Uterus (tissue), 4 donors: Measurements from ENCODE around the gene ABCB8. TPM values are rescaled to one million over a fixed set of nuclear protein-coding genes. Genes with fewer than 3 reads are reported as not detected.

Experiments
- DNase-seq, 2 donors: peaks; one replicate each; pipeline ENCODE4 v3.0.0-alpha.2; 2019 to 2020
- H3K27ac ChIP-seq, 2 donors: fragments of 200-600 bp; sonication (generic); 1 replicate in 1 of 2; 2 replicates in 1 of 2; pipeline ENCODE4 v1.5.1; 2016 to 2018
- H3K27me3 ChIP-seq, 2 donors: fragments of 200-600 bp; sonication (generic); one replicate each; pipeline ENCODE4 v1.5.1; 2018 to 2019; ENCODE audit warnings: control low read depth in 1 of 2
- H3K36me3 ChIP-seq, 2 donors: fragments of 200-600 bp; sonication (generic); one replicate each; pipeline ENCODE4 v1.5.1; 2019; ENCODE audit warnings: control low read depth in 1 of 2
- H3K4me1 ChIP-seq, 2 donors: fragments of 200-600 bp; sonication (generic); one replicate each; pipeline ENCODE4 v1.5.1; 2018 to 2019; ENCODE audit warnings: control low read depth in 1 of 2
- H3K4me3 ChIP-seq, 2 donors: fragments of 200-600 bp; sonication (generic); 1 replicate in 1 of 2; 2 replicates in 1 of 2; pipeline ENCODE4 v1.5.1; 2018 to 2019; ENCODE audit warnings: mild to moderate bottlenecking in 1 of 2
- H3K9me3 ChIP-seq, 2 donors: fragments of 200-600 bp; sonication (generic); one replicate each; pipeline ENCODE4 v1.5.1; 2019; ENCODE audit warnings: control low read depth in 1 of 2
- CTCF ChIP-seq, 4 experiments: fragments of 200-600 bp in 2 of 4; fragments of 450-650 bp in 2 of 4; sonication (generic) in 2 of 4; IDR thresholded peaks; one replicate each; pipeline ENCODE4 v1.5.1; 2016 to 2019; ENCODE audit warnings: antibody characterized with exemption in 4 of 4, mild to moderate bottlenecking in 2 of 4, moderate library complexity in 1 of 4
- POLR2A ChIP-seq, 2 donors: fragments of 450-650 bp; IDR thresholded peaks; one replicate each; pipeline ENCODE4 v1.6.1; 2016; ENCODE audit warnings: antibody characterized with exemption in 2 of 2, mild to moderate bottlenecking in 1 of 2, moderate library complexity in 1 of 2
- intact Hi-C: fragments of 100-400 bp; cut with DNase I; formaldehyde crosslinking; loops from one replicate; pipeline ENCODE4 v1.15.1; 2023; ENCODE audit warnings: low total_unique reads
- total RNA-seq, 4 donors: library from RNA; depleted of rRNA in 3 of 4; stranded (reverse); fragments of >200 nt in 3 of 4; gene quantifications; one replicate each; pipeline versions ENCODE4 v1.1.0 to v1.2.4, GENCODE V29; 2014 to 2023
- donor health status: DM: yes; HTN: yes; CAD: no.

ABCB8 gene
- total RNA-seq, 4 donors from 2014 or later, result 18.7 to 54.3 (median 26.0) TPM

GRCh38 chr7:151053096-151053495 lies 24.8 kb downstream of the ABCB8 start:
- Histone ChIP-seq H3K4me1 (peaks cover 0 to 17% of the 10 kb centered on the region in 2 donors), H3K27ac (no peak overlapping the region), H3K9me3 (no peaks in the 10 kb centered on the region), H3K36me3 (no peaks in the 10 kb centered on the region), H3K27me3 (no peaks in the 10 kb centered on the region), H3K4me3 (no peak overlapping the region)
- no peak for DNase-seq
- TF ChIP-seq CTCF (IDR thresholded peaks at IDR 0.05) (no peak), POLR2A (IDR thresholded peaks at IDR 0.05) (no peak)
- intact Hi-C loops, result no loop called here

DNA sequence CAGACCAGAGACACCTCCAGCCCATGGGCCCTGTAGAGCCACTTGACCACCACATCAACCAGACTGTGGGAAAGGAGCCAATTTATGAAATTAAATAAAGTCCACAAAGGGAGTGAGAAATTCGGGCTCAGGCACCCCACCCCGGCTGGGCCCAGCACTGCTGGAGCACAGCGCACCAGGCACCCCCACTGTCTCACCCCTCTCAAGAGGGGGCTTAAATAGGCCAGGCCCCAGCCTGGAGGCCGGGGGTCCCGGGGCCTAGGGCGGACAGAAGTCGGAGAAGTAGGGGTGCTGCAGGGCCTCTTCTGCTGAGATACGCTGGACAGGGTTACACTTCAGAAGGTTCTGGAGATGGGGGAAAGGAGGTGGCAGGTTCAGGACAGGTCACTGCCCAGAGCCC lies 25.5 kb downstream of the ABCB8 start:
- TF ChIP-seq POLR2A (IDR thresholded peaks at IDR 0.05), result no peak
- no peak for TF ChIP-seq CTCF (IDR thresholded peaks at IDR 0.05)
- Histone ChIP-seq H3K36me3 (no peaks in the 10 kb centered on the region), H3K27ac (no peak overlapping the region), H3K27me3 (no peaks in the 10 kb centered on the region), H3K4me1 (peaks cover 0 to 17% of the 10 kb centered on the region in 2 donors), H3K4me3 (no peak overlapping the region), H3K9me3 (no peaks in the 10 kb centered on the region)
- intact Hi-C loops, result no loop called here
- DNase-seq, result no peak

GRCh38 chr7:151056283-151056665 lies 28.0 kb downstream of the ABCB8 start:
- H3K4me3 ChIP-seq, result no peak overlapping the region
- intact Hi-C loops, result no loop called here
- TF ChIP-seq POLR2A (IDR thresholded peaks at IDR 0.05) (no peak), CTCF (IDR thresholded peaks at IDR 0.05) (no peak)
- no peak for DNase-seq
- no peaks in the 10 kb centered on the region for H3K27me3 ChIP-seq
- peaks cover 0 to 23% of the 10 kb centered on the region in 2 donors for H3K4me1 ChIP-seq
- no peak overlapping the region for H3K27ac ChIP-seq
- no peaks in the 10 kb centered on the region for H3K36me3 ChIP-seq
- H3K9me3 ChIP-seq, result no peaks in the 10 kb centered on the region

DNA sequence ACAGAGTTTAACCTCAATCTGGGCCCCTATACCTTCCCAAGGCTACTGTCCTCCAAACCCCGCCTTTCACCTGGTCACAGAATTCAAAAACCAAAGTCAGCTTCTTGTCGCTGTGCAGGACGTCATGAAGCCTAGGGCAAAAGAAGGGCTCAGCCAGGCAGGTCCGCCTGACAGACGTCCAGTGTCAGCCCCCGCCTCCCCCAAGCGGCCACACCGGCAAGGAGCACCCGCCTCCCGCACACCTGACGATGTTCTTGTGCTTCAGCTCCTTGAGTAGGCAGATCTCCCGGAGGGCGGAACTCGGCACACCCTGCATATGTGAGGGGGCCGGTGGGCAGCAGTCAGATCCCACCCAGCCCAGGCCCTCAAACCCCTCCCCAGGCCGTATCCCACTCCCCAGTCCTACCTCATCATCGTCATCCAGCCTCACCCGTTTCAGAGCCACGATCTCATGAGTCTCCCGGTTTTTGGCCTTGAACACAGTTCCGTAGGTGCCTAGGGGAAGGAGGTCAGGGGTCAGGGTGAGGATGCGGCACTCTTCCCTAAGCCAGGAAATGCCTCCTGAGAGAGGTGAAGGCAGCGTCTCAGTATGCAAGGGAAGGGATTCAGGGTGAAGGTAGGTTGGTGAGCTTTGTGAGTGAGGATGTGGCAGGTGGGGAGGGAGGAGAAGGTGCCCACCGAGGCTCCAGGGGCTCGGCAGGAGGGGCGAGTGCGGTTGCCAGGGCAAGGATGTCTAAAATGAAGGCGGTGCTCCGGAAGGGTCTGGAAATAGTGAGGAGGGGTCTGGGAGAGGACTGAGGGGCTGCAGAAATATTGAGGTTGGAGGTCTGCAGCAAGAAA lies 28.6 kb downstream of the ABCB8 start:
- Histone ChIP-seq H3K27me3 (no peaks in the 10 kb centered on the region), H3K27ac (peak overlapping the region in 1 of 2 donors; percentile 99), H3K36me3 (no peaks in the 10 kb centered on the region), H3K9me3 (no peaks in the 10 kb centered on the region), H3K4me3 (peak overlapping the region; percentile 58 to 82), H3K4me1 (peaks cover 0 to 26% of the 10 kb centered on the region in 2 donors)
- intact Hi-C loops, result no loop called here
- TF ChIP-seq POLR2A (IDR thresholded peaks at IDR 0.05), result no peak
- no peak for TF ChIP-seq CTCF (IDR thresholded peaks at IDR 0.05)
- DNase-seq, result no peak

GRCh38 chr7:151057506-151057988 lies 29.3 kb downstream of the ABCB8 start, which contains the start of gene CDK5:
Gene CDK5, minus strand, starts transcription at chr7:151057897. Its CDS starts 49 bp downstream, at chr7:151057848.
- H3K27ac ChIP-seq, result peak within 1 kb of the TSS; percentile 98 to 99
- TF ChIP-seq CTCF (IDR thresholded peaks at IDR 0.05), result no peak
- TF ChIP-seq POLR2A (IDR thresholded peaks at IDR 0.05), result no peak
- no peaks in the 10 kb centered on the region for H3K27me3 ChIP-seq
- H3K4me1 ChIP-seq, result peaks cover 0 to 31% of the 10 kb centered on the region in 2 donors
- intact Hi-C loops, result no loop called here
- DNase-seq, result peak in 1 of 2 donors; percentile 39
- H3K36me3 ChIP-seq, result no peaks in the 10 kb centered on the region
- no peaks in the 10 kb centered on the region for H3K9me3 ChIP-seq
- peak within 1 kb of the TSS; percentile 58 to 82 for H3K4me3 ChIP-seq
